ENCODE results near the gene PDIA5.
"Not testable (repeated sequence)": the region's sequence is repeated elsewhere in the genome, so short reads cannot be mapped to it uniquely, and the experiment has no call there.

PDIA5 gene

GRCh38 chr3:123094516-123095313 lies 27.9 kb downstream of the PDIA5 start:
- no peak for DNase-seq

DNA sequence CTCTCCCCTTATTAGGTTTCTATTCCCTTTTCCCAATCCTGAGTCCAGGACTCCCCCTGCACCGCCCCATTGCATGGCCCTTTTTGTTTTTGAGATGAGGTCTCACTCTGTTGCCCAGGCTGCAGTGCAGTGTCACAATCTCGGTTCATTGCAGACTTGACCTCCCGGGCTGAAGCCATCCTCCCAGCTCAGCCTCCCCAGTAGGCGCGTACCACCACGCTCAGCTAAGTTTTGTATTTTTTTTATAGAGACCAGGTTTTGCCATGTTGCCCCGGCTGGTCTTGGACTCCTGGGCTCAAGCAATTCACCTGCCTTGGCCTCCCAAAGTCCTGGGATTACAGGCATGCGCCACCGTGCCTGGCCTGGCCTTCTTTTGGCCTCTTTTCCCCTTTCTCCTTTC lies 29.3 kb downstream of the PDIA5 start:
- no peak for DNase-seq

DNA sequence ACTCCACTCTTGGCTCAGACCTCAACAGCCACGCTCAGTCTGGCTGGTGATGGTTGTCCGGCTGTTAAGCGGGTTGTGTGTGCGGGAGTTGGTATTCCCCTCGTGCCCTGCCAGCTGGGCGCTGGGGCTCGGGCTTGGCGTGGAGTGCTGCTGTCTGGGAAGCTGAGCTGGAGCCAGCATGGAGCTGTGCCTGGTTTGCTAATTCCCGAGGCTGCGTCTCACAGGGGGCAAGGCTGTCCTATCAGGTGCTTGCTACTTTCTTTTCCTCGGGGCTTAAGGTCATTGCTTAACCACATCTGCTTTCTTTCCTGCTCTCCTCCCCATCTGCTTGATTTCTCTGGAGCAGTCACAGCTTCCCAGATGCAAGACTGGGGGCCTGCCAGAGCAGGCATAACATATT lies 29.9 kb downstream of the PDIA5 start:
- no peak for DNase-seq

DNA sequence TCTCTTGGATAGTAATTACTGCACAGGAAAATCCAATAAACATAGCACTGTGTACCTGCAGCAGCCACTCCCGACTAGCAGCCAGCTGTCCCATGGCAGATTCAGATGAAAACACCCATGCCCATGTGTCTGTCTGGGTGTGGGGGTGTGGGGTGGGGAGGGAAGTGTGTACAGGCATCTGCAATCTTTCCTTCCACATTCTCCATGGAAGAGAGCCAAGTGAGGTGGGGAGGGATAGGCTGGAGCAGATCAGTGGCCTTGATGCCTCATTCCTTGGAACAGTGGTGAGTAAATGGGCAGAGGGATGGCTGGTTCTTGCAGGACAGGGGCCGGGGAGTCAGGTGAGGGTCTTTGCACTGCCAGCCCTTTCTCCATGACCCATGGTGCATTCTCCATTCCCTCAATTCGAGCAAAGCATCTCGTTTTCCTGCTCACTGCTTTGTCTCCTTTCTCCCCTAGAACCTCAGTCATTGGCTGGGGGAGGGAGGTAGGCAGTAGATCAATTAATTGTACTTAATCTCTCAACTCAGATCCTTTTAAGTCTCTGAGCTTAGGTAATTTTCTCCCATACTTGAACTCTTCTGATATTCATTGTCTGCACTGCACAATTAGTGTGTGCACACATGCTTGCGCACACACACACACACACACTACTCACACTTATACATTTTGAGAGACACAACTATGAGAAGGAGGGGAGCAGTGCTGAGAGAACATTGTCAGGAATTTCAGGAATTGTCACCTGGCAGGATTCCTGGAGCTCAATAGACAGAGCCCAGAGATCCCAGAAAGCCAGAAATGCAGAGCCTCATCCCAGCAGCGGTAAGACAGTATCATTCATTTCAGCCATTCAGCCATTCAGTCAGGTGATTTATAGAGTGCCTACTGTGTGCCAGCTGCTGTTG lies 31.9 kb downstream of the PDIA5 start:
- no peak for DNase-seq

DNA sequence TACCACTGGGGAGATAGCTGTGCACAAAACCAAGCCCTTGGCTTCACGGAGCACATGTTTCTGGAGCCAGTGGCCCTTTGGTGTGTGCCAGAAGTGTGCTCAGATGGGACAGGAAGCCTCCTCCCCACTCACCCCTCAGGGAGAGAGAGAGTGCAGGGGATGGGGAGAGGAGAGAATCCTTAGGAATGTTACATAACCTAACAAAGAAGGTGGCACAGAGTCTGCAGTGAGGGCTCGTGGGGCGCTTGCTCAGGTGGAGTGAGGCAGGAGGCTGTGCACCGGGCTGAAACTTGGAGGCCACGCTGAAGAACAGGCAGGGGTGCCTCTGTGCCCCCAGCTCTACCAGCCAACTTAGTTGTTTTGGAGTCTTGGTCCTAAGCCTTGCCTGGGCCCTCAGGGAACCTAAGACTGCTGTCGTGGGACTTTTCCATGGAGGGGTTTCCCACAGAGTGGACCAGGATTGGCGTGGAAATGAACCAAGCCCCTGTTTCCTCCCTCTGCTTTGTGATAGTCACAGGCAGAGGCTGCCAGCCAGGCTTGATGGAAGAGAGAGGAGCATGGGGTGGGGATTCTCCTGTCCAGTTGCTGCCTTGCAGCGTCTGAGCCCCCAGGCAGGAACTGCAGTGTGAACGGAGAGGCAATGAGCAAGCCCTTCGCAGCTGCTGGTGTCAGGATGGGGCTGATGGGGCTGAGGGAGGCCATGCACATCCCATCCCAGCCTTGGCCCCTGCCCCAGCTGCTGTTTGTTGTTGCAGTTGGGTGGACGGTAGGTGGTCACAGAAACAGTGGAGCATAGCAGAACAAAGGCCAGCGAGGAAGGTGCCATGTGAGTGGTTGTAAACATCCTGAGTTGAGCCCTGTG lies 32.7 kb downstream of the PDIA5 start:
- DNase-seq: no peak

- DNase-seq: no peak
Measured at GRCh38 chr3:123100193-123100776, 33.5 kb downstream of the PDIA5 start.

DNA sequence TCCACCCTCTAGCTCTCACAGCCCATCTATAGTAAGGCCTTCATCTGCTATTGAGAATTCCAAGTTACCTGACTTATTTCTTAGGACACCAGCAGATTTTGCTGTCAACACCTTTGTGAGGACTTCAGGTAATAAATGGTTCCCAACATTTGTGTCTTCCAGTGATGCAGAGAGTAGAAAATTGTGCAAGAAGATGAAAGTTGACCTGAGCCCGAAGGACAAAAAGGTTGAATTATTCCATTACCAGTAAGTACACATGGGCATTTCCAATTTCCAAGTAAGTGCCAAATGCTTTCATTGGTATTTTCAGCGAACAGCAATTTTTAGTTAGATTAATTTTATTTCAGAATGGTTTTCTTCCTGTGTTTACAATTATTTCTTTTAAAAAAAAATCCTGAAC lies 35.4 kb downstream of the PDIA5 start:
- DNase-seq: no peak

DNA sequence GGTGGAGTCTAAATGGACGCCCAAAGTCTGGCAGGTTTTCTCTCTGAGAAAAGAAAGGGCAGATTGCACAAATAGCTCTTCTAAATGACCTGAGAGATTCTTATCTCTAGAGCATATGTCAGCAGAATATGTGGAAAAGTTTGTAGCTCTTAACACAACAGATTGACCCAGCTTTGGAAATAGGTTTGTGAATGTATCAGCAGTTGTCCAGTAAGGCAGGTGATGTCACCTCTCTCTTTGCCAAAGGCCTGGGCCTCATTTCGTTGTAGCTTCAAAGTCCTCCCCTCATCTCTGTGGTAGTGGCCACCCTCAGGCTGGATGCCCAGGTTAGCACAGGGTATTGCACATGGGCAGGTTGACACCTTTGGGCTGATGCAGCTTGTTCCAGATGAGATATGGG lies 36.0 kb downstream of the PDIA5 start:
- DNase-seq: no peak

DNA sequence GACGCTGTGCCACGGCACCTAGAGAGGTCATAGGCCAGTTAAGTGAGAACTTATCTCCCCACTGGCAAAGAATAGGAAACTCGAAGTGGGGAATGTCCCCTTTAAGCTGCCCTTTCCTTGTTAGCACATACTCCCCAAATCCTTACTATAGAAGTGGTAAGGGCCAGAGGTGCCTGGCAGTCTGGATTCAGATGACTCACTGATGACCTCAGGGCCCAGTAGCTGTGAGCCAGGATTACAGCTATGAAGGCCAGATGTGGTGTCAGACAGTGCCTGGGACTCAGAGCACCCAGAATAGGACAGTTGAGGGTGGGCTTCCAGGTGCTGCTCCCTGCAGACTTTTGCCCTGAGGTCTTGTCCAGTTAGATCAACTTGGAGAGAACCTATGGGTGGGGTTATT lies 37.7 kb downstream of the PDIA5 start:
- no peak for DNase-seq

DNA sequence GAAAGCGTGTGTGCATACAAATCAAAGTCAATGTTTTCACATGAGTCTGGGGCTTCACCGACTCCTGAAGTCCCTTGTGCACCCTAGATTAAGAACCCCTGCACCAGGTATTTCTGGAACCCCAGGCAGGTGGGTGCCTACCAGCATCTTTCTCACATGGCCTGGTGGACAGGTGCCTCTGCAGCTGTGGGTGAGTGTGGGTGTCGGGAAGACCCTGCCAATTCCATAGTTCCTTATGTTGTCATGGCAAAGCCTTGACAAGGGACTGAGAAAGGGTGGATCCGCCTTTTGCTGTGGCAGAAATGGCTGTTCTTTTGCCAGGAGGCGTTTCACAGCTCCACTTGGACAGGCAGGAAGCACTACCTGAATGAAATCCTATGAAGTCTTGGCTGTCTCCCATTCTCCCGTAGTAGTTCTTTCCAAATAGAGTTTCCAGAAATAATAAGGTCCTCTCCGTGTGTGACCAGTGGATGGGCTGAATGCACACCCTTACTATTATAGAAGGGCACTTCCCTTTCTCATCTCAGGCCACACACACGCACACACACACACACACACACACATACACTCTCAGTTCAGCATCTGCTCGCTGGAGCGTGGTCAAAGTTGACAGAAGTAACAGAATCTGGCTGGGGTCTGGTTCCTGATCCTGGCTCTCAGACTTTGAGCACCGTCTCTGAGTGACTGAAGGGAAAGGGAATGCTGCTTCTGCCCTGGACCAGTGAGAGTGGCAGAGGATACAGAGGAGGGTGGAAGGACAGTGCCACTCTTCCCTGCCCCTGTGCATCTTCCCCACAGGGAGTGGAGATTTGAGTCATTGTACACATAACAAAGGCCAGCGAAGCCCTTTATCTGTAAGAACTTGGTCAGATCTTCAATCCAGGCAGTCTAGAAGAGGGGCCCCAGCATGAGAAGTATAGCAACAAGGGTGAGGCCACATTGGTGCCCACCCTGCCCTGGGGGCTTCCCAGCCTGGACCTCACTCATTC lies 38.7 kb downstream of the PDIA5 start:
- no peak for DNase-seq

GRCh38 chr3:123110282-123110975 lies 43.6 kb downstream of the PDIA5 start:
- DNase-seq: no peak

DNA sequence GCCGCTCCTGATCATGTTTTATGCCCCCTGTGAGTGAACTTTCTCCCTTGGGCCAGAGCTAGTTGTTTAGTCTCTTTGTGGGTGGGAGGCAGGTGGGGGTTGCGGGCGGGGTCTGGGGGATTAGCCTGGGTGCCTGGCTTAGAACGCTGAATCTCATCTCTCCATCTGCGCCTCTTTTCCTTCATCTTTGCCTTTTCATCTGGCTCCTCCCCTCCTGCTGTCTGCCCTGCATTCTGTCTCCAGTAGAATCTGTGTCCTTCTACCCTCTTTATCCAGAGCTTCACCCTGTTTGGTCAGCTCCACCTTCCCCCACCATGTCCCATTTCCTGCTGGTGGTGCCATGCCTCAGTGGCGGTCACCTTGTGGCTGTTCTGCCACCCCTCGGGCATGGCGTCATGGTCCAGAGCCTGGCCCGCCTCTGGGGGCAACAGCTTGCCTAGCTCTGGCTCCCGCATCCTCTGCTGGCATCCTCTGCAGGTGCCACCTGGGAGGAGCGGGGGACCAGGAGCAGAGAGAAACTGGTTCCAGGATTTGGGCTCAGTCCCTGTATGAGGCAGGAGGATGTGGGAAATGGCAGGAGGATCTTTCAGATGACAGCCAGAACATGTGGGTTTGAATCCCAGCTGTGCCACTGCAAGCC lies 44.3 kb downstream of the PDIA5 start:
- DNase-seq: no peak

- DNase-seq: no peak
Measured at GRCh38 chr3:123111640-123112039, 44.8 kb downstream of the PDIA5 start.

GRCh38 chr3:123112232-123112631 lies 45.4 kb downstream of the PDIA5 start:
- DNase-seq: no peak

- not testable (repeated sequence) for DNase-seq
Measured at GRCh38 chr3:123112656-123113055, 45.8 kb downstream of the PDIA5 start.

DNA sequence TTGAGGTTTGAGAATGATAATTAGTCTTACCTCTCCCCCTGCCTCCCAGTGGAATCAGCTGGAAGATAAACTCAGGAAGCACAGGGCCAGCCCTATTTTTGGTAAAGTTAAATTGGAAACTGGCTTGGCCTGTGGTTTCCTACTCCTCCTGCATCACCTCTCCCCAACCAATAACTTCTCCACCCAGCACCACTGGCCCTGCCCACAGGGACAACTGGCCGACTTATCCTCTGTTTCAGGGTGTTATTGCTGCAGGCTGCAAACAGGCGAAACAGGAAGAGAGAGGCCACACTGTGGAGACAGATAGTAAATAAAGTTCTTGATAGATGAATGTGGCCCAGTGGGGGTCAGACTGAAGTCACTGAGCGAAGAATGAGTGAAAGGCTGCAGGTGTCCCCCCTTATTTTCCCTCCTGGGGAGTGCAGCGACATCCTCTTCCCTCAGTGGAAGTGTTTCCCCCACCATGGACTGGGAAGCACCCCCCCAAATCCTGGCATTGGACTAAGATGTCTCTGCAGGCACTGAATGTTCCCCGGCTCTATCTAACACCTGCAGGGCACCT lies 47.1 kb downstream of the PDIA5 start:
- DNase-seq: no peak

GRCh38 chr3:123116116-123116515 lies 49.3 kb downstream of the PDIA5 start:
- DNase-seq: no peak

DNA sequence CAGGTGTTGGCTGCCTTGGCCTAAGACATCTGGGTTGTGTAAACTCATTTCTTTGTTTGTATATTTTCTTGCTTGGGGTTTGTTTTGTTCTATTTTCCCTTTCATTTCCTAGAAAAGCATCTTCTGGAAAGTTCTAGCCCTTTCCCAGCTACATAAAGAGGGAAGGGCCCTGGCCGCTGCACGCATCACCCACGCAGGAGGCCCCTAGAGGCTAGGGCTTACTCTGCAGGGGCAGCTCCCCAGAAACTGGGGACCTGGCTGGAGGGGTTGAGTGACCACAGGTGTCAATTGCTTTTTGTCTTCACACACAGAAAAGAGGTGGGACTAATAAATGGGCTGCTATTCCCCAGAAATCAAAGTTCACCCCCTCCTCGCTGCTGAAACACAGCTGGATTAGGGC lies 52.6 kb downstream of the PDIA5 start:
- DNase-seq: no peak

DNA sequence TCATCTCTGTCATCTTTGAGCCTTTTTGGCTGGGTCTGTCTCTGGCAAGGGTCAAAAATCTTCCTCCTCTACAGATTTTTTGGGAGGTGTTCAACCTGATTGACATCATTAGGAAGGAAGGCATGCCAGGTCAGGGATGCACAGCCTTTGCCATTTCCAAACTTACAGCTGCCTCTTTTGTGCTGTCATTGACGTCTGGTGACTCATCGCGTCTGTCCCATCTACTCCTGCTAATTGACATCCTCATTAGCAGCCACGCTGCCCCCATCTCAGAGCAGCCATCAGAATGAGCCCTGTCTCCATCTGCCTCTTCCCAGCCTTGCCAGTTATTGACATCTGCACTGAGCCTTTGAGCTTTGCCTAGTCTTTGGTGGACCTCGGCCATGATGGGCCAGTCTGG lies 53.0 kb downstream of the PDIA5 start:
- no peak for DNase-seq

DNA sequence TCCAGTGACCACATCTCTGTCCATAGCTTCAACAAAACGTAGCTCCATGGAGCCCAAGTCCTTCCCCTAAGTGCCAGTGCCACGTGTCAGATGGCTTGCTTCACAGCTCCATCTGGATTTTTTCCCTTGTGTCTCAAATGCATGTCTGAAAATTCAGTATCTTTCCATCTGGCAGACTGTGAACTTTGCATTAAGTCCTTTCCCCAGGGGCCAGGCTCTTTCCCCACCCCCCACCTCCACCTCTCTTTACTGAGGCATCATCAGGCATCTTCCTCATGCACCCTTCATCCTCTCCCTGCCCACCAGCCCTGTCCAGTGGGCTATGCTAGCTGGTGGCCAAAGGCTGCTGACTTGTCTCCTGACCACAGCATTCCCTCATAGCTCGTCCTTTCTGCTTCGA lies 53.7 kb downstream of the PDIA5 start:
- DNase-seq: no peak

Data from effector CD8-positive, alpha-beta T cell (primary cell).